GM19025 (cell line): ENCODE data around the gene TMEM82.

Source experiments
- ATAC-seq: cut with Tn5 transposase; IDR thresholded peaks from one replicate; pipeline ENCODE4 v1.9.1; 2021; ENCODE audit warnings: mild to moderate bottlenecking, low read depth, moderate library complexity; ENCODE audit not compliant: unreplicated experiment

TMEM82 gene

DNA sequence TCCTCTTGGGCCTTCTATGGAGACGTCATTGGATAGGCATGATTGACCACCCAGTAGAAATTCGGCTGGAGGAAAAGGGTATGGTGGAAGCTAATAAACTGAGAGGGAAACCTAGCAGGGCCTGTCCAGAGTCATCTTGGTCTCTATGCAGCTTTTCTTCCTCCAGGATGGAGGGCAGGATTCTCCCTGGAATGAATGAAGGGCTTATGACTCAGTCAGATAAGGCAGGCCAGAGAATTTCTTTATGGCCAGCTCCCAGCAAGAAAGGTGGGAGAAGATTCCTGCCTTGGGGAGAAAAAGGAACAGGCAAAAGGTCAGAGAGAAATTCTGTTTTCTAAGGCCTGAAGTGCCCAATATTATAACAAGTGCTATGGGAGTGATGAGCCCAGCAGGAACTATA lies 33.4 kb downstream of the TMEM82 start:
- ATAC-seq, result no peak

DNA sequence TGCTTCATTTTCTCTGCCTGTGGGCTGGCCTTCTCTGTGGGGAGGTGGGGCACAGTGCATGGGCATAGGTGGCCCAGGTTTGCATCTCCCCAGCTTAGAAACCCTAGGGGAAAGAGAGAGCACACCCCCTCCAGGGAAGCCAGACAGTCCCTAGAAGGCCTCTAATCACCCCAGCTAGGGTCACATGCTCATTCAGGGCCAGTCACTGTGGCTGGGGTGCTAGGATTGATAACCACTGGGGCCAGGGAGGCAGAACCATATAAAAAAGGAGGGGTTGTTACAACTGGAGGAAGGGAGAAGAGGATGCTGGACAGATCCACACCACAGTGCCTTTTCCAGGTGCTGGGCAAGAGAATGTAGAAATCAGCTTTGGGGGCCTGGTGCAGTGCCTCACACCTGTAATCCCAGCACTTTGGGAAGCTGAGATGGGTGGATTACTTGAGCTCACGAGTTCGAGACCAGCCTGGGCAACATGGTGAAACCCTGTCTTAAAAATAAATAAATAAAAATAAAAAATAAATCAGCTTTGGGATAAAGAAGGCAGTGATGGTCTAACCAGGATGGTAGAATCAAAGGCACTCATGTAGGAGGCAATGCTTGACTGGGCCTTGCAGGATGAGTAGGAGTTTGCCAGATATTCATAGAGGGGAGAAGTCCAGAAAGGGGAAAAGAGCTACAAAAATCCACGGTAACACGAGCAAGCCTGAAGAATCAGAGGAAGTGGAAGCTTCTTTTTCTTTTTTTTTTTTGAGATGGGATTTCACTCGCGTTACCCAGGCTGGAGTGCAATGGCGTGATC lies 35.8 kb downstream of the TMEM82 start:
- no peak for ATAC-seq

DNA sequence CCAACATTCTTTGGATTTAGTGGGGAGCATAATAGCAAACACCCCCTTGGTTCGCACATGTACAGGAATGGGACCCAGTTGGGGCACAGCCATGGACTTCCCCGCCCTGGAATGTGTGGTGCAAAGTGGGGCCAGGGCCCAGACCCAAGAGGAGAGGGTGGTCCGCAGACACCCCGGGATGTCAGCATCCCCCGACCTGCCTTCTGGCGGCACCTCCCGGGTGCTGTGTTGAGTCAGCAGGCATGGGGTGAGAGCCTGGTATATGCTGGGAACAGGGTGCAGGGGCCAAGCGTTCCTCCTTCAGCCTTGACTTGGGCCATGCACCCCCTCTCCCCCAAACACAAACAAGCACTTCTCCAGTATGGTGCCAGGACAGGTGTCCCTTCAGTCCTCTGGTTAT lies 43.4 kb downstream of the TMEM82 start:
- ATAC-seq, result no peak

DNA sequence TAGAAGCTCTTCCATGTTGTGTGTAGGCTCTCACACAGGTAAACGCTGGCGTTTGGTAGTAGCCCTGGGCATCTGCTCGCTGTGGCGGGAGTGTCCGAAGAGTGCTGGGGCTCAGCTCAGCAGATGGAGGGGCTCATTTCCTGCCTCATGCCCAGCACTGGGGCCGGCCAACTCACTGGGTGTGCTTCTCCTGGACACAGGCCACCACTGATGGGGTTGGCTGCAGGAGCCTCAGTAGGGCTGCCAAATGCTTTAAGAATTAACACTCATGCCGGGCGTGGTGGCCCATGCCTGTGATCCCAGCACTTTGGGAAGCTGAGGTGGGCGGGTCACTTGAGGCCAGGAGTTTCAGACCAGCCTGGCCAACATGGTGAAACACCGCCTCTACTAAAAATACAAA lies 44.3 kb downstream of the TMEM82 start:
- no peak for ATAC-seq

DNA sequence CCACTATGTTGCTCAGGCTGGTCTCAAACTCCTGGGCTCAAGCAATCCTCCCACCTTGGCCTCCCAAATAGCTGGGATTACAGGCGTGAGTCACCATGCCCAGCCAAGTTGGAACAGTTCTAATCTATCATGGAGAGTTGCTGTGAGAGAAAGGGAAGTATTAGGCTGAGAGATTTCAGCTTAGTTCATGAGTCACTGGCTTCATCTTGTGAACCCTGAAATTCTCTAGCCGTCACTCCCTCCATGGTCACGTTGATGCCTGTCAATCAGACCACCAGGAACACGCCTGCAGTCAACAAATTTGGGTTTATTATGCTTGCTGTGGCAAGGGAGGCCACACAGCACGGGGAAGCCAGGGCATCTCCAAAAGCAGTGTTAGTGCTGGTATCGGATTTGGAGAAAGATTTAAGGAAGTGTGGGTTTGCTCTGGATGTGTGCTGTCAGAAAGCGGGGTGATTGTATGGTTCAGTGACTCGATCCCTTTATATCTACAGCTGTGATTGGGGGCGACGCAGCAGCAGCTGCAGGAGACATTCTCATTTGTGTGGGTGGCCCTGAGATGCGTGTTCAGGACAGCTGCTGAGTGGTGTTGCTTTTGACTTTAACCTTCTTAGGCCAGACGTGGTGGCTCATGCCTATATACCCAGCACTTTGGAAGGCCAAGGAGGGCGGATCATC lies 46.5 kb downstream of the TMEM82 start:
- ATAC-seq, result no peak

DNA sequence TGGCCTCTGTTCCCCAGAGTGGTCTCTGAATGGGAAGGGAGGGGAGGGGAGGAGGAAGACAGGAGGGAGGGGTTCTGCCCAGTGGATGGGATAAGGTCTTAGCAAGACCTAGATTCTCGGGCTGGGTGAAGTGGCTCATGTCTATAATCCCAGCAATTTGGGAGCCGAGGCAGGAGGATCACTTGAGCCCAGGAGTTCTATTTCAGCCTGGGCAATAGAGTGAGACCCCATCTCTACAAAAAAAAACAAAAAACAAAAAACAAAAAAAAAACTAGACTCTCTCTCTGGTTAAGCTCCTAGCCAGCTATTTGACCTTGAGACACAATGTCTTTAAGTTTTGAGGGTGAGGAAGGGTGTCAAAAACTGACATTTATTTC lies 53.8 kb downstream of the TMEM82 start:
- ATAC-seq, result no peak
